Neural cell (in vitro differentiated cells): Measurements from ENCODE around the gene ZNF385C. TPM values are rescaled to one million over a fixed set of nuclear protein-coding genes. Genes with fewer than 3 reads are reported as not detected.

ENCODE experiments used
- H2AFZ ChIP-seq: fragments of 200-600, 300-800 bp; sonication (generic), shearing (Covaris generic); 2 replicates; pipeline ENCODE4 v1.6.0; 2014; ENCODE audit warnings: low read depth, mild to moderate bottlenecking, antibody characterized with exemption, low read length, moderate library complexity
- H3F3A ChIP-seq: fragments of 200-600 bp; shearing (Covaris generic); 2 replicates; pipeline ENCODE4 v1.6.1; 2016; ENCODE audit warnings: mild to moderate bottlenecking, moderate library complexity, mixed read lengths, antibody characterized with exemption, low read length; ENCODE audit not compliant: insufficient read depth, poor library complexity, severe bottlenecking
- H3K27ac ChIP-seq: fragments of 200-600, 300-800 bp; sonication (generic), shearing (Covaris generic); 2 replicates; pipeline ENCODE4 v1.5.1; 2014; ENCODE audit warnings: mild to moderate bottlenecking, low read length, moderate library complexity
- H3K27me3 ChIP-seq: fragments of 300-800, 200-600 bp; sonication (generic), shearing (Covaris generic); 2 replicates; pipeline ENCODE4 v1.6.0; 2014; ENCODE audit warnings: mild to moderate bottlenecking, low read depth, low read length, moderate library complexity; ENCODE audit not compliant: insufficient read depth
- H3K36me3 ChIP-seq: fragments of 300-800, 200-600 bp; sonication (generic), shearing (Covaris generic); 2 replicates; pipeline ENCODE4 v1.5.1; 2014; ENCODE audit warnings: mild to moderate bottlenecking, antibody characterized with exemption, low read length, moderate library complexity; ENCODE audit not compliant: insufficient read depth
- H3K4me2 ChIP-seq: fragments of 300-800, 200-600 bp; sonication (generic), shearing (Covaris generic); 2 replicates; pipeline ENCODE4 v1.6.0; 2014; ENCODE audit warnings: mild to moderate bottlenecking, low read length
- H3K4me3 ChIP-seq: fragments of 300-800, 200-600 bp; sonication (generic), shearing (Covaris generic); 2 replicates; pipeline ENCODE4 v1.5.1; 2014; ENCODE audit warnings: mild to moderate bottlenecking, low read length, moderate library complexity
- H3K79me2 ChIP-seq: fragments of 200-600 bp; shearing (Covaris generic); replicated peaks from 2 replicates; pipeline ENCODE4 v1.6.0; 2014; ENCODE audit warnings: mild to moderate bottlenecking, low read length, moderate library complexity; ENCODE audit not compliant: insufficient read depth
- H3K9ac ChIP-seq: fragments of 300-800, 200-600 bp; sonication (generic), shearing (Covaris generic); 2 replicates; pipeline ENCODE4 v1.6.1; 2016; ENCODE audit warnings: mild to moderate bottlenecking, low read length, mixed read lengths
- H3K9me2 ChIP-seq: fragments of 200-600 bp; shearing (Covaris generic); 2 replicates; pipeline ENCODE4 v1.6.1; 2016; ENCODE audit warnings: mild to moderate bottlenecking, low read length, mixed read lengths; ENCODE audit not compliant: insufficient read depth
- H3K9me3 ChIP-seq: fragments of 200-600, 300-800 bp; sonication (generic), shearing (Covaris generic); 2 replicates; pipeline ENCODE4 v1.6.1; 2016; ENCODE audit warnings: mild to moderate bottlenecking, mixed run types, low read length, moderate library complexity, mixed read lengths
- H4K20me1 ChIP-seq: fragments of 200-600 bp; shearing (Covaris generic); 2 replicates; pipeline ENCODE4 v1.6.1; 2016; ENCODE audit warnings: mild to moderate bottlenecking, mixed run types; ENCODE audit not compliant: insufficient read depth
- EP300 ChIP-seq: fragments of 450-650 bp; conservative IDR thresholded peaks from 2 replicates; pipeline ENCODE4 v1.6.1; 2014; ENCODE audit warnings: antibody characterized with exemption, mild to moderate bottlenecking, moderate library complexity; ENCODE audit not compliant: poor library complexity, severe bottlenecking
- EZH2 ChIP-seq: fragments of 200-600, 300-800 bp; shearing (Covaris generic), sonication (generic); IDR thresholded peaks from 2 replicates; pipeline ENCODE4 v1.6.1; 2014; ENCODE audit warnings: antibody characterized with exemption, low read length, borderline replicate concordance, mild to moderate bottlenecking; ENCODE audit not compliant: insufficient read depth, poor library complexity, severe bottlenecking
- MXI1 ChIP-seq: fragments of 450-650 bp; conservative IDR thresholded peaks from 2 replicates; pipeline ENCODE4 v1.6.1; 2014; ENCODE audit warnings: antibody characterized with exemption, mild to moderate bottlenecking; ENCODE audit not compliant: poor library complexity, severe bottlenecking
- POLR2AphosphoS5 ChIP-seq: IDR thresholded peaks from 2 replicates; pipeline ENCODE4 v1.6.1; 2012
- RAD21 ChIP-seq: fragments of 450-650 bp; conservative IDR thresholded peaks from 2 replicates; pipeline ENCODE4 v1.6.1; 2014; ENCODE audit warnings: antibody characterized with exemption, mild to moderate bottlenecking, moderate library complexity
- SMC3 ChIP-seq: fragments of 450-650 bp; conservative IDR thresholded peaks from 2 replicates; pipeline ENCODE4 v1.6.1; 2014; ENCODE audit warnings: antibody characterized with exemption, mild to moderate bottlenecking, moderate library complexity; ENCODE audit not compliant: poor library complexity
- TAF1 ChIP-seq: IDR thresholded peaks from 2 replicates; pipeline ENCODE4 v1.6.1; 2012; ENCODE audit warnings: low read depth
- polyA plus RNA-seq: library from polyadenylated mRNA; depleted of rRNA; stranded (reverse); fragments of >200 nt; gene quantifications from 2 replicates; pipeline ENCODE4 v1.2.3, GENCODE V29; 2014
- TF ChIP-seq, protein P1 (sequence below): fragments of 450-650 bp; IDR thresholded peaks from 2 replicates; pipeline ENCODE4 v1.5.1; 2014; ENCODE audit warnings: antibody characterized with exemption, mild to moderate bottlenecking, moderate library complexity; ENCODE audit not compliant: poor library complexity, severe bottlenecking
- TF ChIP-seq, protein P2 (sequence below): IDR thresholded peaks from 2 replicates; pipeline ENCODE4 v1.6.1; 2012; ENCODE audit warnings: borderline replicate concordance

The ZNF385C gene
- polyA plus RNA-seq, 1 donor from 2014 or later: 0.69 TPM

- Histone ChIP-seq H3K4me3 (peak within 1 kb of the TSS; percentile 83), H3K9me3 (no peaks in the 10 kb centered on the region), H3F3A (no peaks in the 10 kb centered on the region), H2AFZ (peak within 1 kb of the TSS; percentile 60), H3K27ac (no peak within 1 kb of the TSS), H3K9ac (peak within 1 kb of the TSS; percentile 71), H3K36me3 (no peaks in the 10 kb centered on the region), H3K79me2 (no peaks in the 10 kb centered on the region), H3K9me2 (no peaks in the 10 kb centered on the region), H3K27me3 (peaks cover 7% of the 10 kb centered on the region), H3K4me2 (peak within 1 kb of the TSS; percentile 17), H4K20me1 (no peaks in the 10 kb centered on the region)
- TF ChIP-seq, protein P1, sequence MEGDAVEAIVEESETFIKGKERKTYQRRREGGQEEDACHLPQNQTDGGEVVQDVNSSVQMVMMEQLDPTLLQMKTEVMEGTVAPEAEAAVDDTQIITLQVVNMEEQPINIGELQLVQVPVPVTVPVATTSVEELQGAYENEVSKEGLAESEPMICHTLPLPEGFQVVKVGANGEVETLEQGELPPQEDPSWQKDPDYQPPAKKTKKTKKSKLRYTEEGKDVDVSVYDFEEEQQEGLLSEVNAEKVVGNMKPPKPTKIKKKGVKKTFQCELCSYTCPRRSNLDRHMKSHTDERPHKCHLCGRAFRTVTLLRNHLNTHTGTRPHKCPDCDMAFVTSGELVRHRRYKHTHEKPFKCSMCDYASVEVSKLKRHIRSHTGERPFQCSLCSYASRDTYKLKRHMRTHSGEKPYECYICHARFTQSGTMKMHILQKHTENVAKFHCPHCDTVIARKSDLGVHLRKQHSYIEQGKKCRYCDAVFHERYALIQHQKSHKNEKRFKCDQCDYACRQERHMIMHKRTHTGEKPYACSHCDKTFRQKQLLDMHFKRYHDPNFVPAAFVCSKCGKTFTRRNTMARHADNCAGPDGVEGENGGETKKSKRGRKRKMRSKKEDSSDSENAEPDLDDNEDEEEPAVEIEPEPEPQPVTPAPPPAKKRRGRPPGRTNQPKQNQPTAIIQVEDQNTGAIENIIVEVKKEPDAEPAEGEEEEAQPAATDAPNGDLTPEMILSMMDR: peak; percentile 67
- TF ChIP-seq POLR2AphosphoS5 (peak; percentile 39), EZH2 (no peak)
These were observed 47.8 kb downstream of the ZNF385C start, which contains the start of gene C17orf113 for GRCh38 chr17:42050393-42051012. TSS of gene C17orf113 (minus strand) at chr17:42050601. CDS start at chr17:42043376, 7,225 bp downstream.

- H3K36me3 ChIP-seq: no peaks in the 10 kb centered on the region
- no peaks in the 10 kb centered on the region for H3K9me3 ChIP-seq
- H3F3A ChIP-seq: no peaks in the 10 kb centered on the region
- H4K20me1 ChIP-seq: no peaks in the 10 kb centered on the region
- TF ChIP-seq SMC3: no peak
- TF ChIP-seq MXI1: no peak
- no peak for TF ChIP-seq EP300
- no peaks in the 10 kb centered on the region for H3K79me2 ChIP-seq
- H3K9me2 ChIP-seq: no peaks in the 10 kb centered on the region
- peak overlapping the region; percentile 17 for H3K4me2 ChIP-seq
- peak overlapping the region; percentile 60 for H2AFZ ChIP-seq
- H3K9ac ChIP-seq: peak overlapping the region; percentile 71
- H3K27ac ChIP-seq: no peak overlapping the region
- H3K27me3 ChIP-seq: peaks cover 7% of the 10 kb centered on the region
- H3K4me3 ChIP-seq: peak overlapping the region; percentile 83
These were observed 48.4 kb downstream of the ZNF385C start for GRCh38 chr17:42049834-42050392.

GRCh38 chr17:42047343-42047742 lies 50.9 kb downstream of the ZNF385C start:
- H3K9me3 ChIP-seq: no peaks in the 10 kb centered on the region
- no peaks in the 10 kb centered on the region for H3K36me3 ChIP-seq
- H3F3A ChIP-seq: no peaks in the 10 kb centered on the region
- no peaks in the 10 kb centered on the region for H3K9me2 ChIP-seq
- H3K27ac ChIP-seq: no peak overlapping the region
- peaks cover 4% of the 10 kb centered on the region for H3K27me3 ChIP-seq
- H3K79me2 ChIP-seq: no peaks in the 10 kb centered on the region
- H4K20me1 ChIP-seq: no peaks in the 10 kb centered on the region
- H3K4me2 ChIP-seq: no peak overlapping the region
- TF ChIP-seq POLR2AphosphoS5: no peak
- TF ChIP-seq EP300: no peak
- no peak for TF ChIP-seq MXI1
- TF ChIP-seq EZH2: no peak
- no peak for TF ChIP-seq TAF1
- TF ChIP-seq, protein P2, sequence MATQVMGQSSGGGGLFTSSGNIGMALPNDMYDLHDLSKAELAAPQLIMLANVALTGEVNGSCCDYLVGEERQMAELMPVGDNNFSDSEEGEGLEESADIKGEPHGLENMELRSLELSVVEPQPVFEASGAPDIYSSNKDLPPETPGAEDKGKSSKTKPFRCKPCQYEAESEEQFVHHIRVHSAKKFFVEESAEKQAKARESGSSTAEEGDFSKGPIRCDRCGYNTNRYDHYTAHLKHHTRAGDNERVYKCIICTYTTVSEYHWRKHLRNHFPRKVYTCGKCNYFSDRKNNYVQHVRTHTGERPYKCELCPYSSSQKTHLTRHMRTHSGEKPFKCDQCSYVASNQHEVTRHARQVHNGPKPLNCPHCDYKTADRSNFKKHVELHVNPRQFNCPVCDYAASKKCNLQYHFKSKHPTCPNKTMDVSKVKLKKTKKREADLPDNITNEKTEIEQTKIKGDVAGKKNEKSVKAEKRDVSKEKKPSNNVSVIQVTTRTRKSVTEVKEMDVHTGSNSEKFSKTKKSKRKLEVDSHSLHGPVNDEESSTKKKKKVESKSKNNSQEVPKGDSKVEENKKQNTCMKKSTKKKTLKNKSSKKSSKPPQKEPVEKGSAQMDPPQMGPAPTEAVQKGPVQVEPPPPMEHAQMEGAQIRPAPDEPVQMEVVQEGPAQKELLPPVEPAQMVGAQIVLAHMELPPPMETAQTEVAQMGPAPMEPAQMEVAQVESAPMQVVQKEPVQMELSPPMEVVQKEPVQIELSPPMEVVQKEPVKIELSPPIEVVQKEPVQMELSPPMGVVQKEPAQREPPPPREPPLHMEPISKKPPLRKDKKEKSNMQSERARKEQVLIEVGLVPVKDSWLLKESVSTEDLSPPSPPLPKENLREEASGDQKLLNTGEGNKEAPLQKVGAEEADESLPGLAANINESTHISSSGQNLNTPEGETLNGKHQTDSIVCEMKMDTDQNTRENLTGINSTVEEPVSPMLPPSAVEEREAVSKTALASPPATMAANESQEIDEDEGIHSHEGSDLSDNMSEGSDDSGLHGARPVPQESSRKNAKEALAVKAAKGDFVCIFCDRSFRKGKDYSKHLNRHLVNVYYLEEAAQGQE: no peak
- no peak for TF ChIP-seq RAD21
- H2AFZ ChIP-seq: no peak overlapping the region
- no peak overlapping the region for H3K9ac ChIP-seq
- no peak overlapping the region for H3K4me3 ChIP-seq
